Tibial nerve (tissue), 4 donors: Measurements from ENCODE around the gene IBA57. TPM values are rescaled to one million over a fixed set of nuclear protein-coding genes. Genes with fewer than 3 reads are reported as not detected.

Source experiments
- DNase-seq, 2 donors: peaks; one replicate each; pipeline ENCODE4 v3.0.0-alpha.2; 2019; ENCODE audit warnings: low spot score in 2 of 2
- H3K27ac ChIP-seq, 4 donors: fragments of 200-600 bp; sonication (generic) in 3 of 4; one replicate each; pipeline ENCODE4 v1.5.1; 2017 to 2019; ENCODE audit warnings: mild to moderate bottlenecking in 1 of 4
- H3K27me3 ChIP-seq, 2 donors: fragments of 200-600 bp; sonication (generic) in 1 of 2; one replicate each; pipeline versions ENCODE4 v1.5.1 to v1.6.0; 2017 to 2019
- H3K36me3 ChIP-seq, 3 donors: fragments of 200-600 bp; sonication (generic); one replicate each; pipeline ENCODE4 v1.5.1; 2018 to 2019
- H3K4me1 ChIP-seq, 4 donors: fragments of 200-600 bp; sonication (generic) in 3 of 4; one replicate each; pipeline ENCODE4 v1.5.1; 2017 to 2019
- H3K4me3 ChIP-seq, 4 donors: fragments of 200-600 bp; sonication (generic) in 3 of 4; one replicate each; pipeline ENCODE4 v1.5.1; 2017 to 2019; ENCODE audit warnings: mild to moderate bottlenecking in 1 of 4, moderate library complexity in 1 of 4
- H3K9me3 ChIP-seq, 4 donors: fragments of 200-600 bp; sonication (generic) in 3 of 4; one replicate each; pipeline ENCODE4 v1.5.1; 2017 to 2019
- EP300 ChIP-seq, 2 donors: sonication (generic); formaldehyde crosslinking; IDR thresholded peaks; one replicate each; pipeline ENCODE4 v1.6.1; 2017; ENCODE audit warnings: antibody characterized with exemption in 2 of 2, mild to moderate bottlenecking in 1 of 2
- POLR2A ChIP-seq, 2 donors: fragments of 450-650 bp; IDR thresholded peaks; one replicate each; pipeline ENCODE4 v1.6.1; 2017; ENCODE audit warnings: antibody characterized with exemption in 2 of 2, mild to moderate bottlenecking in 2 of 2, moderate library complexity in 2 of 2
- WGBS, 2 donors: methylation state at CpG; one replicate each; pipeline ENCODE4 v1.1.5; 2018; 5-methylcytosine and 5-hydroxymethylcytosine counted together
- total RNA-seq, 4 donors: library from RNA; depleted of rRNA; stranded (reverse); fragments of >200 nt; gene quantifications; one replicate each; pipeline ENCODE4 v1.1.0, GENCODE V29; 2016
- TF ChIP-seq, protein P1 (sequence below), 5 experiments: fragments of 200-600 bp in 3 of 5; fragments of 450-650 bp in 2 of 5; sonication (generic) in 3 of 5; IDR thresholded peaks; one replicate each; pipeline ENCODE4 v1.5.1; 2016 to 2019; ENCODE audit warnings: antibody characterized with exemption in 5 of 5, mild to moderate bottlenecking in 3 of 5, moderate library complexity in 2 of 5

IBA57 gene
- total RNA-seq, 4 donors from 2014 or later, result 5.5 to 17.8 (median 9.2) TPM

DNA sequence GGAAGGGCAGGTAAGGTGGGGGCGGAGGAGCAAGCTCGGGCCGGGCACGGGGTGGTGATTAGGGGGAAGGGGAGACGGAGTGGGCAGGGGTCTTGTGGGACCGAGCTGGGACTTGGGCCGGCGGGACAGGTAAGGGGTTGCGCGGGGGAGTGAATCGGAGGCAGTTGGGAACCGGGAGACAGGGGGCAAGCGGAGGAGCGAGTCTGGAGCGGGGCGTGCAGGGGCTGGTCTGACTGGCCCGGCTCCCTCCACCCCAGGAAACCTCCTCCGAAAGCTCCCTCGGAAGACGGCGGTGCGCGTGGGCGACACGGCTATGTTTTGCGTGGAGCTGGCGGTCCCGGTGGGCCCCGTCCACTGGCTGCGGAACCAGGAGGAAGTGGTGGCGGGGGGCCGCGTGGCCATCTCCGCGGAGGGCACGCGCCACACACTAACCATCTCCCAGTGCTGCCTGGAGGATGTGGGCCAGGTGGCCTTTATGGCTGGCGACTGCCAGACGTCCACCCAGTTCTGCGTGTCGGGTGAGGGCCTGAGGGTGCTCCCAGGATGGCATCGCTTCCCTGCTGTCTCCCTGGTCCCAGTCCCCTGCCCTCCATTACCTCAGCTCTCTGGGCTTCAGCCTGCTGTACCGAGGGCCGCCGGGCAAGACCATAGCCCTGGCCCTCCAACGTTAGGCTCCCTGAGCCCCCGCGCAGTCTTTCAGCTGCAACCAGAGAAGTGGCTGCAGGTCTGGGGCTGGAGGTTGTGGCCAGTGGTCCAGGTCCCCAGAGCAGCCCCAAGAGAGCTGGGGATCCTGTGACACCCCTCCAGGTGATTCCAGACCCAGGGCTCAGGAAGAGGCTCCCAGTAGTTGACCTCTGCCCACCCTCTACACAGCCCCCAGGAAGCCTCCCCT is 48.6 kb downstream of the IBA57 start:
- 22 to 29% methylated on average over 31 to 32 of the region's 48 CpGs for WGBS, 2 donors
- H3K36me3 ChIP-seq, result peaks cover 0 to 2% (median 0%) of the 10 kb centered on the region in 3 donors
- peak overlapping the region; percentile 31 to 49 (median 42) for H3K4me3 ChIP-seq
- TF ChIP-seq, protein P1, sequence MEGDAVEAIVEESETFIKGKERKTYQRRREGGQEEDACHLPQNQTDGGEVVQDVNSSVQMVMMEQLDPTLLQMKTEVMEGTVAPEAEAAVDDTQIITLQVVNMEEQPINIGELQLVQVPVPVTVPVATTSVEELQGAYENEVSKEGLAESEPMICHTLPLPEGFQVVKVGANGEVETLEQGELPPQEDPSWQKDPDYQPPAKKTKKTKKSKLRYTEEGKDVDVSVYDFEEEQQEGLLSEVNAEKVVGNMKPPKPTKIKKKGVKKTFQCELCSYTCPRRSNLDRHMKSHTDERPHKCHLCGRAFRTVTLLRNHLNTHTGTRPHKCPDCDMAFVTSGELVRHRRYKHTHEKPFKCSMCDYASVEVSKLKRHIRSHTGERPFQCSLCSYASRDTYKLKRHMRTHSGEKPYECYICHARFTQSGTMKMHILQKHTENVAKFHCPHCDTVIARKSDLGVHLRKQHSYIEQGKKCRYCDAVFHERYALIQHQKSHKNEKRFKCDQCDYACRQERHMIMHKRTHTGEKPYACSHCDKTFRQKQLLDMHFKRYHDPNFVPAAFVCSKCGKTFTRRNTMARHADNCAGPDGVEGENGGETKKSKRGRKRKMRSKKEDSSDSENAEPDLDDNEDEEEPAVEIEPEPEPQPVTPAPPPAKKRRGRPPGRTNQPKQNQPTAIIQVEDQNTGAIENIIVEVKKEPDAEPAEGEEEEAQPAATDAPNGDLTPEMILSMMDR (IDR thresholded peaks at IDR 0.05), result no peak
- TF ChIP-seq EP300 (IDR thresholded peaks at IDR 0.05) (no peak), POLR2A (IDR thresholded peaks at IDR 0.05) (no peak)
- peaks cover 0 to 10% of the 10 kb centered on the region in 2 donors for H3K27me3 ChIP-seq
- DNase-seq, result no peak
- H3K4me1 ChIP-seq, result peaks cover 0 to 20% (median 6%) of the 10 kb centered on the region in 4 donors
- no peaks in the 10 kb centered on the region for H3K9me3 ChIP-seq
- peak overlapping the region in 1 of 4 donors; percentile 42 for H3K27ac ChIP-seq

DNA sequence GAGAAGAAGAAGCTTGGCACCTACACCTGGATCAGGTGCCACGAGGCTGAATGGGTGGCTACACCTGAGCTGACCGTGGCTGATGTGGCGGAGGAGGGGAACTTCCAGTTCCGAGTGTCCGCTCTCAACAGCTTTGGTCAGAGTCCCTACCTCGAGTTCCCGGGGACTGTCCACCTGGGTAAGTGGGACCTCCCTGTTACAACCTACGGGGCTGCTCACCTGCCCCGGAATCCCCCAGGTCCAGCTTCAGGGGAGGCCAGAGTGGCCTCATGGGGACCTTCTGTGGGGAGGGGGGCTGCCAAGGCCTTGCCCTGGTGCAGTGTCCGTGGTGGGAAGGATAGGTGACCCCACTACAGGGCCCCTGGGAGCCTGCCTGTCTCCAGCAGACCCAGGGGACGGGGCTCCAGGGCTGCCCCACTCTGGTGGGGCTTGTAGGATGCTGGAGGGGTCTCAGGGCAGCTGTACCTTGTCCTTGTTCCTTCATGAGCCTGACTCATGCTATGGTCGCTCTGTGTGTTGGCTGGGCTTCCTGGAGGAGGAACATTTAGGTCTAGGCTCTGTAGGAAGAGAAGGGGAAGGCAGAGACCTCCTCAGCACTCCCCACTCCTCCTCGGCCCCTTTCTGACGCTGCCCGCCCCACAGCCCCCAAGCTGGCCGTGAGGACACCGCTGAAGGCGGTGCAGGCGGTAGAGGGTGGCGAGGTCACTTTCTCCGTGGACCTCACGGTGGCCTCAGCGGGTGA is 49.5 kb downstream of the IBA57 start:
- Histone ChIP-seq H3K4me3 (no peak overlapping the region), H3K36me3 (peaks cover 0 to 11% (median 0%) of the 10 kb centered on the region in 3 donors), H3K9me3 (no peaks in the 10 kb centered on the region), H3K4me1 (peaks cover 0 to 20% (median 6%) of the 10 kb centered on the region in 4 donors), H3K27me3 (peaks cover 0 to 10% of the 10 kb centered on the region in 2 donors), H3K27ac (no peak overlapping the region)
- WGBS, 2 donors, result 88 to 92% methylated on average over 14 of the region's 23 CpGs
- TF ChIP-seq POLR2A (IDR thresholded peaks at IDR 0.05) (no peak), EP300 (IDR thresholded peaks at IDR 0.05) (no peak)
- TF ChIP-seq, protein P1 (IDR thresholded peaks at IDR 0.05), result no peak
- no peak for DNase-seq

DNA sequence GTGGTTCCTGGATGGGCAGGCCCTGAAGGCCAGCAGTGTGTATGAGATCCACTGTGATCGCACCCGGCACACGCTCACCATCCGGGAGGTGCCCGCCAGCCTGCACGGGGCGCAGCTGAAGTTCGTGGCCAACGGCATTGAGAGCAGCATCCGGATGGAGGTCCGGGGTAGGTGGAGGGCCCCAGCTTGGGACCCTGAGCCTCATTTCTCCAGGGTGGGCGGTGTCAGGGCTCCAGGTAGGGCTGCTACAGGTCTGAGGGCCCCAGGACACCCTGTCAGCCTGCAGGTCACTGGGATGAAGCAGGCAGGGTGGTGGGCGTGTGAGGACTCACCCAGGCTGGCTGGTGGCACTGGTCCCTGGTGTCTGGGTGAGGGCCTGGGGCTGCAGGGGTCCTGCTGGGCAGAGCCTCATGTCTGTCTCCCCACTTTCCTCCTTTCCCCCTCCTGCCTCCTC is 50.1 kb downstream of the IBA57 start:
- Histone ChIP-seq H3K27me3 (peaks cover 0 to 10% of the 10 kb centered on the region in 2 donors), H3K4me3 (no peak overlapping the region), H3K36me3 (peaks cover 0 to 14% (median 0%) of the 10 kb centered on the region in 3 donors), H3K9me3 (no peaks in the 10 kb centered on the region), H3K4me1 (peaks cover 0 to 20% (median 6%) of the 10 kb centered on the region in 4 donors), H3K27ac (no peak overlapping the region)
- TF ChIP-seq EP300 (IDR thresholded peaks at IDR 0.05), result no peak
- no peak for TF ChIP-seq POLR2A (IDR thresholded peaks at IDR 0.05)
- TF ChIP-seq, protein P1 (IDR thresholded peaks at IDR 0.05), result no peak
- WGBS, 2 donors, result 94 to 96% methylated on average over 1 to 13 of the region's 13 CpGs
- no peak for DNase-seq

DNA sequence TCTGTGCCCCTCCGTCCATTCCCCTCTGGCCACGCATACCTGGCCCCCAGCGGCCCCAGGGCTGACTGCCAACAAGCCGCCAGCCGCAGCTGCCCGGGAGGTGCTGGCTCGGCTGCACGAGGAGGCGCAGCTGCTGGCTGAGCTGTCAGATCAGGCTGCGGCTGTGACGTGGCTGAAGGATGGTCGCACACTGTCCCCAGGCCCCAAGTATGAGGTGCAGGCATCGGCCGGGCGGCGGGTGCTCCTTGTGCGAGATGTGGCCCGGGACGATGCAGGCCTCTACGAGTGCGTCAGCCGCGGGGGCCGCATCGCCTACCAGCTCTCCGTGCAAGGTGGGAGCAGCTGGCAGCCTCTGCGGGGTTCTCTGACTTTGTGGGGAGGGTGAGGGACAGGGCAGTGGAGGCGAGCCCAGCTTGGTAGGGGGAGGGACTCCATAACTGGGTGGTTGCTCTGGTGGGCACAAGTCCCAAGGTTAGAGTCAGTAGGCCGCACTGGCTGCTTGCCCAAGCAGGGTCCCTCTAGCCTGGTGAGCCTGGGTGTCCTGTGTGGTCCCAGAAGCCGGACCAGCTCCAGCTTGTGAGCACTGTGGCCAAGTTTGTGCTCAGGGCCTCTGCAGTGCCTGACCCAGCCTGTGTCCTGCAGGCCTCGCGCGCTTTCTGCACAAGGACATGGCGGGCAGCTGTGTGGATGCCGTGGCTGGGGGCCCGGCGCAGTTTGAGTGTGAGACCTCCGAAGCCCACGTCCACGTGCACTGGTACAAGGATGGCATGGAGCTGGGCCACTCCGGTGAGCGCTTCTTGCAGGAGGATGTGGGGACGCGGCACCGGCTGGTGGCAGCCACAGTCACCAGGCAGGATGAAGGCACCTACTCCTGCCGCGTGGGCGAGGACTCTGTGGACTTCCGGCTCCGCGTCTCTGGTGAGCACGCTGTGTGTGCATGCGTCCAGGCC is 51.0 kb downstream of the IBA57 start:
- Histone ChIP-seq H3K27me3 (peaks cover 0 to 10% of the 10 kb centered on the region in 2 donors), H3K4me1 (peaks cover 0 to 20% (median 6%) of the 10 kb centered on the region in 4 donors), H3K9me3 (no peaks in the 10 kb centered on the region), H3K27ac (no peak overlapping the region), H3K4me3 (no peak overlapping the region), H3K36me3 (peaks cover 0 to 14% (median 0%) of the 10 kb centered on the region in 3 donors)
- WGBS, 2 donors, result 92 to 95% methylated on average over 51 to 52 of the region's 53 CpGs
- no peak for DNase-seq
- TF ChIP-seq, protein P1 (IDR thresholded peaks at IDR 0.05), result no peak
- no peak for TF ChIP-seq EP300 (IDR thresholded peaks at IDR 0.05)
- no peak for TF ChIP-seq POLR2A (IDR thresholded peaks at IDR 0.05)
